Measurements from ENCODE around the gene DUSP14.

DUSP14 gene

DNA sequence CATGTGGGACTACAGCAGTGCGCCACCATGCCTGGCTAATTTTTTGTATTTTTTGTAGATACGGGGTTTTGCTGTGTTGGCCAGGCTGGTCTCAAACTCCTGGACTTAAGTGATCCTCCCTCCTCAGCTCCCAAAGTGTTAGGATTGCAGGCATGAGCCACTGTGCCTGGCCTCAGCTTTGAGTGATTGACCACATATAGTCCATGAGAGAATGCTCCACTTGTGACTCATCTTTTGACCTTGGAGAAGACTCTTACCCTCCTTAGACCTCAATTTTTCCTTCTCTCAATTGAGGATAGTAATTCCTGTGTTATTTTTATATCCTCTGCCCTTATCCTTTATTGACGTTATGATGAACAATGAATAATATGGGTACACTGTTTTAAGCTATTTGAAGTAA lies 30.9 kb upstream of the DUSP14 start:
- H3K4me2 ChIP-seq (ENCODE audit: low read length), result no peak overlapping the region
- no peaks in the 10 kb centered on the region for H3K4me1 ChIP-seq (ENCODE audit: control insufficient read depth, low read length)
- H3K9me2 ChIP-seq (replicated peaks; ENCODE audit: control insufficient read depth, low read length), result no peaks in the 10 kb centered on the region
- no peaks in the 10 kb centered on the region for H4K20me1 ChIP-seq (ENCODE audit: control insufficient read depth, insufficient read depth, low read depth, low read length)
- H3K9me3 ChIP-seq (ENCODE audit: control insufficient read depth, insufficient read depth, low read length), result no peaks in the 10 kb centered on the region
- no peaks in the 10 kb centered on the region for H3K27me3 ChIP-seq (ENCODE audit: control insufficient read depth, low read length)
- H3K27ac ChIP-seq (ENCODE audit: low read depth, low read length), result no peak overlapping the region
- peaks cover 20% of the 10 kb centered on the region for H3K36me3 ChIP-seq (ENCODE audit: control insufficient read depth, low read length)
- H3K4me3 ChIP-seq (ENCODE audit: low read length), result no peak overlapping the region
- TF ChIP-seq EZH2phosphoT487 (IDR thresholded peaks at IDR 0.05; ENCODE audit: borderline replicate concordance, low read length), result no peak
- TF ChIP-seq, protein P1, sequence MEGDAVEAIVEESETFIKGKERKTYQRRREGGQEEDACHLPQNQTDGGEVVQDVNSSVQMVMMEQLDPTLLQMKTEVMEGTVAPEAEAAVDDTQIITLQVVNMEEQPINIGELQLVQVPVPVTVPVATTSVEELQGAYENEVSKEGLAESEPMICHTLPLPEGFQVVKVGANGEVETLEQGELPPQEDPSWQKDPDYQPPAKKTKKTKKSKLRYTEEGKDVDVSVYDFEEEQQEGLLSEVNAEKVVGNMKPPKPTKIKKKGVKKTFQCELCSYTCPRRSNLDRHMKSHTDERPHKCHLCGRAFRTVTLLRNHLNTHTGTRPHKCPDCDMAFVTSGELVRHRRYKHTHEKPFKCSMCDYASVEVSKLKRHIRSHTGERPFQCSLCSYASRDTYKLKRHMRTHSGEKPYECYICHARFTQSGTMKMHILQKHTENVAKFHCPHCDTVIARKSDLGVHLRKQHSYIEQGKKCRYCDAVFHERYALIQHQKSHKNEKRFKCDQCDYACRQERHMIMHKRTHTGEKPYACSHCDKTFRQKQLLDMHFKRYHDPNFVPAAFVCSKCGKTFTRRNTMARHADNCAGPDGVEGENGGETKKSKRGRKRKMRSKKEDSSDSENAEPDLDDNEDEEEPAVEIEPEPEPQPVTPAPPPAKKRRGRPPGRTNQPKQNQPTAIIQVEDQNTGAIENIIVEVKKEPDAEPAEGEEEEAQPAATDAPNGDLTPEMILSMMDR (IDR thresholded peaks at IDR 0.05; ENCODE audit: low read depth, low read length, poor library complexity, severe bottlenecking), result no peak
- H3K79me2 ChIP-seq (ENCODE audit: control insufficient read depth, low read length), result no peaks in the 10 kb centered on the region
- no peaks in the 10 kb centered on the region for H3F3A ChIP-seq (ENCODE audit: control insufficient read depth, insufficient read depth)

DNA sequence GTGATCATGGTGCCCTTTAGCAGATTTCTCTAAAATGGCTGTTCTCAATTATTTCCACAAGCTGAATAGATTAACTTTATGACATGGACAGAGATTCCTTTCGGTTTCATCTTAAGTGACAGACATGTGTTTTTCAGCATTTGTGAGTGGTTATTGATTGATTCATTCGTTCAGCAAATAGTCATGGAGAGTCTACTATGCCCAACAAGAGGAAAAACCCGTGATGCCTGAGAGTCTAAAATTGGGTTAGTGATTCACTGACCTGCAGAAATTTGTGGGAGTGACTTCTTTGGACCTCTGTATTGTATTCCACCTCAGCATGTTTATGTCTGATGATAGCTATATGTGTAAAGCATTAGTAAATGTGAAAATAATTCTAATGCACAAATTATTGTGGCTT lies 28.0 kb upstream of the DUSP14 start:
- no peaks in the 10 kb centered on the region for H4K20me1 ChIP-seq (ENCODE audit: control insufficient read depth, insufficient read depth, low read depth, low read length)
- no peaks in the 10 kb centered on the region for H3K9me3 ChIP-seq (ENCODE audit: control insufficient read depth, insufficient read depth, low read length)
- no peak overlapping the region for H3K27ac ChIP-seq (ENCODE audit: low read depth, low read length)
- H3K4me2 ChIP-seq (ENCODE audit: low read length), result no peak overlapping the region
- no peak overlapping the region for H3K4me3 ChIP-seq (ENCODE audit: low read length)
- no peaks in the 10 kb centered on the region for H3K79me2 ChIP-seq (ENCODE audit: control insufficient read depth, low read length)
- no peaks in the 10 kb centered on the region for H3K27me3 ChIP-seq (ENCODE audit: control insufficient read depth, low read length)
- no peak for TF ChIP-seq EZH2phosphoT487 (IDR thresholded peaks at IDR 0.05; ENCODE audit: borderline replicate concordance, low read length)
- TF ChIP-seq, protein P1 (IDR thresholded peaks at IDR 0.05; ENCODE audit: low read depth, low read length, poor library complexity, severe bottlenecking), result no peak
- H3K4me1 ChIP-seq (ENCODE audit: control insufficient read depth, low read length), result no peaks in the 10 kb centered on the region
- H3F3A ChIP-seq (ENCODE audit: control insufficient read depth, insufficient read depth), result no peaks in the 10 kb centered on the region
- no peaks in the 10 kb centered on the region for H3K9me2 ChIP-seq (replicated peaks; ENCODE audit: control insufficient read depth, low read length)
- peaks cover 42% of the 10 kb centered on the region for H3K36me3 ChIP-seq (ENCODE audit: control insufficient read depth, low read length)

DNA sequence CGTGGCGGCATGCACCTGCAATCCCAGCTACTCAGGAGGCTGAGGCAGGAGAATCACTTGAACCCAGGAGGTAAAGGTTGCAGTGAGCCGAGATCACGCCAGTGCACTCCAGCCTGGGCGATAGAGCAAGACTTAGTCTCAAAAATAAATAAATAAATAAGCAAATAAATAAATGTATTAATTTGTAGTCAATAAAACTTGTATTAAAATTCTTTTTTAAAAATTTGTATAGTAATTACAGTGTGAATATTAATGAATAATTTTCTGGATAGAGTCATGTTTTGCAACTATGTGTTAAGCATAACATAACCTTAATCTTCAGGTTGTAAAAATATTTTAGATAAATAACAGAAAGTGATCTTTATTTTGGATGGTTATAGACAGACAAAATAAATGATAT lies 27.2 kb upstream of the DUSP14 start:
- Histone ChIP-seq H3K27me3 (ENCODE audit: control insufficient read depth, low read length) (no peaks in the 10 kb centered on the region), H3F3A (ENCODE audit: control insufficient read depth, insufficient read depth) (no peaks in the 10 kb centered on the region), H4K20me1 (ENCODE audit: control insufficient read depth, insufficient read depth, low read depth, low read length) (no peaks in the 10 kb centered on the region), H3K27ac (ENCODE audit: low read depth, low read length) (no peak overlapping the region), H3K4me2 (ENCODE audit: low read length) (no peak overlapping the region), H3K9me2 (replicated peaks; ENCODE audit: control insufficient read depth, low read length) (no peaks in the 10 kb centered on the region), H3K9me3 (ENCODE audit: control insufficient read depth, insufficient read depth, low read length) (no peaks in the 10 kb centered on the region), H3K79me2 (ENCODE audit: control insufficient read depth, low read length) (no peaks in the 10 kb centered on the region), H3K4me1 (ENCODE audit: control insufficient read depth, low read length) (no peaks in the 10 kb centered on the region), H3K4me3 (ENCODE audit: low read length) (no peak overlapping the region), H3K36me3 (ENCODE audit: control insufficient read depth, low read length) (peaks cover 50% of the 10 kb centered on the region)
- TF ChIP-seq, protein P1 (IDR thresholded peaks at IDR 0.05; ENCODE audit: low read depth, low read length, poor library complexity, severe bottlenecking), result no peak
- TF ChIP-seq EZH2phosphoT487 (IDR thresholded peaks at IDR 0.05; ENCODE audit: borderline replicate concordance, low read length), result no peak

DNA sequence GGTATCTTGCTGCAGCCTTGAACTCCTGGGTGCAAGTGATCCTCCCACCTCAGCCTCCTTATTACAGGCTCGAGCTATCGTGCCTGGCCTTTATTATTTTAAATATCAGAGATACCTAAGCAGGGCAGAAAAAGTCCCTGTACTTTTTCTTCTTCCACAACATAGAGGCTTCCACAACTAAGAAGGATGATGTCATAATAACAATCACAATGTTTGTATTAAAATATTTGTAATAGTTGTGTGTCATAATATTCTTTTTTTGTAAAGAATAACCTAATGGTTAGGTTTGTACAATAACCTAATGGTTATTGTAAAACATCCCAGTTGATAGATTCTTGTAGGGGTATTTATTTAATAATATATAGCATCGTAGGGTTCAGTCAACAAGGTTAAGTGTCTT lies 26.7 kb upstream of the DUSP14 start:
- Histone ChIP-seq H3K27ac (ENCODE audit: low read depth, low read length) (no peak overlapping the region), H3K36me3 (ENCODE audit: control insufficient read depth, low read length) (peaks cover 55% of the 10 kb centered on the region)

More for the DNA sequence above, 26.7 kb upstream of the DUSP14 start:
- no peaks in the 10 kb centered on the region for H3F3A ChIP-seq (ENCODE audit: control insufficient read depth, insufficient read depth)
- H3K27me3 ChIP-seq (ENCODE audit: control insufficient read depth, low read length), result no peaks in the 10 kb centered on the region
- no peak overlapping the region for H3K4me3 ChIP-seq (ENCODE audit: low read length)
- H3K9me3 ChIP-seq (ENCODE audit: control insufficient read depth, insufficient read depth, low read length), result no peaks in the 10 kb centered on the region
- no peaks in the 10 kb centered on the region for H3K9me2 ChIP-seq (replicated peaks; ENCODE audit: control insufficient read depth, low read length)
- TF ChIP-seq, protein P1 (IDR thresholded peaks at IDR 0.05; ENCODE audit: low read depth, low read length, poor library complexity, severe bottlenecking), result no peak
- no peak for TF ChIP-seq EZH2phosphoT487 (IDR thresholded peaks at IDR 0.05; ENCODE audit: borderline replicate concordance, low read length)
- no peaks in the 10 kb centered on the region for H3K4me1 ChIP-seq (ENCODE audit: control insufficient read depth, low read length)
- H4K20me1 ChIP-seq (ENCODE audit: control insufficient read depth, insufficient read depth, low read depth, low read length), result no peaks in the 10 kb centered on the region
- no peak overlapping the region for H3K4me2 ChIP-seq (ENCODE audit: low read length)
- H3K79me2 ChIP-seq (ENCODE audit: control insufficient read depth, low read length), result no peaks in the 10 kb centered on the region
